Body of pancreas (tissue), 4 donors: ENCODE measurements around the gene PDLIM1.

Experiments used
- CTCF ChIP-seq, 7 experiments: fragments of 450-650 bp in 4 of 7; fragments of 200-600 bp in 3 of 7; sonication (generic) in 3 of 7; IDR thresholded peaks; one replicate each; pipeline ENCODE4 v1.5.1; 2016 to 2019; ENCODE audit warnings: antibody characterized with exemption in 7 of 7
- POLR2A ChIP-seq, 3 donors: fragments of 450-650 bp; IDR thresholded peaks; one replicate each; pipeline ENCODE4 v1.6.1; 2016; ENCODE audit warnings: antibody characterized with exemption in 3 of 3, mild to moderate bottlenecking in 2 of 3

GRCh38 chr10:95260397-95260881 is 30.4 kb downstream of the PDLIM1 start:
- no peak for TF ChIP-seq POLR2A (IDR thresholded peaks at IDR 0.05)
- TF ChIP-seq CTCF (IDR thresholded peaks at IDR 0.05): no peak
